OCI-LY7 (cell line): ENCODE measurements around the gene GTF2H3. TPM values are rescaled to one million over a fixed set of nuclear protein-coding genes. Genes with fewer than 3 reads are reported as not detected.

ENCODE experiments used
- BruUV-seq: library from RNA; stranded (reverse); fragments of 400-500 nt; replicated peaks from 2 replicates; lab custom pipeline; 2021; lab: Mats Ljungman, UMichigan
- CTCF ChIA-PET: fragments of 300-600 bp; sonication (Branson Sonifier 250); formaldehyde crosslinking; loops from one replicate; lab custom pipeline; 2022; ENCODE audit warnings: antibody characterized with exemption; ENCODE audit not compliant: unreplicated experiment; lab: Charles Lee
- POLR2A ChIA-PET: fragments of 300-600 bp; sonication (Branson Sonifier 250); formaldehyde crosslinking; loops from one replicate; lab custom pipeline; 2022; ENCODE audit warnings: antibody characterized with exemption; lab: Charles Lee
- DNase-seq: peaks from one replicate; pipeline ENCODE4 v3.0.0-alpha.2; 2015; ENCODE audit warnings: low spot score
- H2AFZ ChIP-seq: fragments of 200-600 bp; sonication (generic), shearing (Covaris generic); 2 replicates; pipeline ENCODE4 v1.6.1; 2014; ENCODE audit warnings: mild to moderate bottlenecking, antibody characterized with exemption, low read length, moderate library complexity
- H3K27ac ChIP-seq: fragments of 200-600 bp; sonication (generic); 2 replicates; pipeline ENCODE4 v1.5.1; 2014; ENCODE audit warnings: mixed run types, low read depth, mild to moderate bottlenecking, moderate library complexity, low read length, inconsistent platforms; ENCODE audit not compliant: poor library complexity, severe bottlenecking
- H3K36me3 ChIP-seq: fragments of 200-600 bp; sonication (generic); 2 replicates; pipeline ENCODE4 v1.6.1; 2014; ENCODE audit warnings: mild to moderate bottlenecking, antibody characterized with exemption, low read length, moderate library complexity, mixed read lengths; ENCODE audit not compliant: insufficient read depth
- H3K4me1 ChIP-seq: fragments of 200-600 bp; sonication (generic); 2 replicates; pipeline ENCODE4 v1.5.1; 2014; ENCODE audit warnings: mild to moderate bottlenecking, low read length; ENCODE audit not compliant: insufficient read depth, poor library complexity, severe bottlenecking
- H3K4me2 ChIP-seq: fragments of 200-600 bp; sonication (generic); 2 replicates; pipeline ENCODE4 v1.6.1; 2014; ENCODE audit warnings: mild to moderate bottlenecking, low read length
- H3K4me3 ChIP-seq: fragments of 200-600 bp; sonication (generic); 2 replicates; pipeline ENCODE4 v1.5.1; 2014; ENCODE audit warnings: mild to moderate bottlenecking, low read depth, low read length; ENCODE audit not compliant: poor library complexity, severe bottlenecking
- H3K79me2 ChIP-seq: fragments of 200-600 bp; sonication (generic); 2 replicates; pipeline ENCODE4 v1.6.1; 2016; ENCODE audit warnings: low read depth, mild to moderate bottlenecking, low read length, moderate library complexity, mixed read lengths; ENCODE audit not compliant: insufficient read depth
- H3K9me2 ChIP-seq: fragments of 200-600 bp; sonication (generic); 2 replicates; pipeline ENCODE4 v1.6.1; 2016; ENCODE audit warnings: mild to moderate bottlenecking, low read length, mixed read lengths; ENCODE audit not compliant: insufficient read depth
- H3K9me3 ChIP-seq: fragments of 200-600 bp; sonication (generic); 2 replicates; pipeline ENCODE4 v1.6.1; 2014; ENCODE audit warnings: mild to moderate bottlenecking, mixed run types, low read length, mixed read lengths
- H4K20me1 ChIP-seq: fragments of 200-600 bp; sonication (generic); 2 replicates; pipeline ENCODE4 v1.6.1; 2014; ENCODE audit warnings: mild to moderate bottlenecking, antibody characterized with exemption, low read length, moderate library complexity, mixed read lengths; ENCODE audit not compliant: insufficient read depth
- EZH2phosphoT487 ChIP-seq: fragments of 200-600 bp; sonication (generic); IDR thresholded peaks from 2 replicates; pipeline ENCODE4 v1.6.1; 2018; ENCODE audit warnings: low read depth, borderline replicate concordance, mild to moderate bottlenecking, mixed run types, antibody characterized with exemption, low read length, moderate library complexity, mixed read lengths
- intact Hi-C: fragments of 100-400 bp; cut with micrococcal nuclease; formaldehyde crosslinking; loops from one replicate; pipeline ENCODE4 v1.10.0; 2022; ENCODE audit not compliant: unreplicated experiment
- total RNA-seq, 2 experiments: library from RNA; depleted of rRNA in 1 of 2; stranded (reverse); fragments of >200 nt in 1 of 2; shearing (Covaris generic) in 1 of 2; gene quantifications; 2 replicates each; pipeline ENCODE4 v1.2.3, GENCODE V29; 2014 to 2022
- TF ChIP-seq, protein P1 (sequence below): fragments of 200-600 bp; sonication (generic); conservative IDR thresholded peaks from 2 replicates; pipeline ENCODE4 v1.5.1; 2014; ENCODE audit warnings: mild to moderate bottlenecking, antibody characterized with exemption, low read length, moderate library complexity, mixed read lengths

GTF2H3 gene
- total RNA-seq, 2 experiments from 2014 or later, result 18.1 to 51.5 TPM

DNA sequence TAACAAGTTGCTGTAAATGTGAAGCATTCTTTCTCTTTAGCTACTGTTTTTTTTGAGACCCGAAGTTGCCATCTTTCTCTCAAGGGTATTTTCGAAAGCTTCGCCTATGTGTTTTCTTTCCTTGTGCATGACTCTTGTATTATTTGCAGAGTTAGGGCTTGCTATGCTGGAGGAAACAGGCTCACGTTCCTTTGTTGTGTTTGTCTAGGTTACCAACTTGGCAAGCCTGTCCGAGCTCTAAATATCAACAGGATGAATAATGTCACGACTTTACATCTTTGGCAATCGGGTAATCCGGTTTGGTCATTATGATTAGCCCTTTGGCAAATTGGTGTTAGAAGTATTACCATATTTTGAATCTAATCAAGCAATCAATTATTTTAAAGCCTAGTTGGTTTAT, 62.6 kb downstream of the GTF2H3 start:
- Histone ChIP-seq H3K4me1 (no peaks in the 10 kb centered on the region), H3K79me2 (no peaks in the 10 kb centered on the region), H3K4me2 (no peak overlapping the region), H2AFZ (no peak overlapping the region), H3K36me3 (no peaks in the 10 kb centered on the region), H4K20me1 (no peaks in the 10 kb centered on the region), H3K27ac (no peak overlapping the region), H3K9me3 (no peaks in the 10 kb centered on the region), H3K4me3 (no peak overlapping the region), H3K9me2 (no peaks in the 10 kb centered on the region)
- no peak for DNase-seq
- no TSS peak for BruUV-seq
- intact Hi-C loops, result no loop called here
- ChIA-PET POLR2A (interaction anchor here (0.7 to 1.1 kb wide), 2 partner anchors 15 to 17 kb away, joined by 3 to 4 read pairs; no protein-coding TSS in a partner anchor), CTCF (no interaction called here)
- TF ChIP-seq EZH2phosphoT487, result no peak
- TF ChIP-seq, protein P1, sequence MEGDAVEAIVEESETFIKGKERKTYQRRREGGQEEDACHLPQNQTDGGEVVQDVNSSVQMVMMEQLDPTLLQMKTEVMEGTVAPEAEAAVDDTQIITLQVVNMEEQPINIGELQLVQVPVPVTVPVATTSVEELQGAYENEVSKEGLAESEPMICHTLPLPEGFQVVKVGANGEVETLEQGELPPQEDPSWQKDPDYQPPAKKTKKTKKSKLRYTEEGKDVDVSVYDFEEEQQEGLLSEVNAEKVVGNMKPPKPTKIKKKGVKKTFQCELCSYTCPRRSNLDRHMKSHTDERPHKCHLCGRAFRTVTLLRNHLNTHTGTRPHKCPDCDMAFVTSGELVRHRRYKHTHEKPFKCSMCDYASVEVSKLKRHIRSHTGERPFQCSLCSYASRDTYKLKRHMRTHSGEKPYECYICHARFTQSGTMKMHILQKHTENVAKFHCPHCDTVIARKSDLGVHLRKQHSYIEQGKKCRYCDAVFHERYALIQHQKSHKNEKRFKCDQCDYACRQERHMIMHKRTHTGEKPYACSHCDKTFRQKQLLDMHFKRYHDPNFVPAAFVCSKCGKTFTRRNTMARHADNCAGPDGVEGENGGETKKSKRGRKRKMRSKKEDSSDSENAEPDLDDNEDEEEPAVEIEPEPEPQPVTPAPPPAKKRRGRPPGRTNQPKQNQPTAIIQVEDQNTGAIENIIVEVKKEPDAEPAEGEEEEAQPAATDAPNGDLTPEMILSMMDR, result no peak

GRCh38 chr12:123696646-123697045, 63.0 kb downstream of the GTF2H3 start:
- POLR2A ChIA-PET, result interaction anchor here (1.1 kb wide), 1 partner anchor 16 kb away, joined by 3 read pairs; no protein-coding TSS in a partner anchor
- no peak overlapping the region for H3K4me2 ChIP-seq
- H3K4me3 ChIP-seq, result no peak overlapping the region
- no peak overlapping the region for H3K27ac ChIP-seq
- intact Hi-C loops, result no loop called here
- no peak overlapping the region for H2AFZ ChIP-seq
- no peaks in the 10 kb centered on the region for H3K9me3 ChIP-seq
- no peaks in the 10 kb centered on the region for H4K20me1 ChIP-seq
- peak; percentile 15 for DNase-seq
- CTCF ChIA-PET, result no interaction called here
- TF ChIP-seq EZH2phosphoT487, result no peak
- TF ChIP-seq, protein P1, result no peak
- BruUV-seq, result no TSS peak
- no peaks in the 10 kb centered on the region for H3K4me1 ChIP-seq
- no peaks in the 10 kb centered on the region for H3K79me2 ChIP-seq
- no peaks in the 10 kb centered on the region for H3K9me2 ChIP-seq
- H3K36me3 ChIP-seq, result no peaks in the 10 kb centered on the region

DNA sequence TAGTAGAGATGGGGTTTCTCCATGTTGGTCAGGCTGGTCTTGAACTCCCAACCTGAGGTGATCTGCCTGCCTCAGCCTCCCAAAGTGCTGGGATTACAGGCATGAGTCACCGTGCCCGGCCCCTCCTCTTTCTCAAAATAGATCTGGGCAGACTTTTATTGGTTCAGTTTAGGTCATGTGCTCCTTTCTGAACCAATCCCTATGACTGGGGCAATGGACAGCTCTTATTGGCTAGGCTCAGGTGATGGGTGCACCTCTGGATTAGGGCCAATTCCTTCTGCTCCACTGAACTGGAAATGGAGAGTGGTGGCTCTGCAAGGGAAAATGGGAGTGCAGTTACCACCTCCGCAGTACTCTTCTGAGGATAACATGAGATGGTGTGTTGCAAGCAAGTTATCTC, 72.3 kb downstream of the GTF2H3 start:
- CTCF ChIA-PET, result no interaction called here
- no peak overlapping the region for H3K4me2 ChIP-seq
- H4K20me1 ChIP-seq, result no peaks in the 10 kb centered on the region
- no peak overlapping the region for H3K27ac ChIP-seq
- no peaks in the 10 kb centered on the region for H3K36me3 ChIP-seq
- intact Hi-C loops, result no loop called here
- no peaks in the 10 kb centered on the region for H3K79me2 ChIP-seq
- no peaks in the 10 kb centered on the region for H3K9me2 ChIP-seq
- POLR2A ChIA-PET, result no interaction called here
- no peaks in the 10 kb centered on the region for H3K9me3 ChIP-seq
- H2AFZ ChIP-seq, result no peak overlapping the region
- H3K4me1 ChIP-seq, result no peaks in the 10 kb centered on the region
- no peak overlapping the region for H3K4me3 ChIP-seq
- TF ChIP-seq EZH2phosphoT487, result no peak
- BruUV-seq, result no TSS peak
- DNase-seq, result peak; percentile 10
